CD14-positive monocyte (primary cell): Measurements from ENCODE around the gene ITGA6. TPM values are rescaled to one million over a fixed set of nuclear protein-coding genes. Genes with fewer than 3 reads are reported as not detected.

Source experiments
- DNase-seq, 3 donors: peaks; one replicate each; pipeline ENCODE4 v3.0.0-alpha.2; 2011 to 2022
- H2AFZ ChIP-seq: 2 replicates; pipeline ENCODE4 v1.6.0; 2012; ENCODE audit warnings: mild to moderate bottlenecking, low read depth, low read length, inconsistent platforms; ENCODE audit not compliant: insufficient read depth, poor library complexity, severe bottlenecking
- H3K27ac ChIP-seq, 2 donors: 1 replicate in 1 of 2; 2 replicates in 1 of 2; pipeline ENCODE4 v1.5.1; 2012 to 2013; ENCODE audit warnings: low read length in 2 of 2, control low read depth in 1 of 2, inconsistent platforms in 1 of 2, low read depth in 1 of 2, mild to moderate bottlenecking in 1 of 2
- H3K27me3 ChIP-seq, 2 donors: one replicate each; pipeline versions ENCODE4 v1.6.0 to v1.6.1; 2011 to 2013; ENCODE audit warnings: low read length in 2 of 2; ENCODE audit not compliant: control insufficient read depth in 2 of 2, insufficient read depth in 2 of 2
- H3K36me3 ChIP-seq, 2 donors: replicated peaks in 1 of 2; 1 replicate in 1 of 2; 2 replicates in 1 of 2; pipeline versions ENCODE4 v1.5.1 to v1.6.1; 2012 to 2013; ENCODE audit warnings: low read length in 2 of 2, control low read depth in 1 of 2, inconsistent platforms in 1 of 2, mild to moderate bottlenecking in 1 of 2; ENCODE audit not compliant: insufficient read depth in 2 of 2, control insufficient read depth in 1 of 2
- H3K4me1 ChIP-seq, 2 donors: 1 replicate in 1 of 2; 2 replicates in 1 of 2; pipeline versions ENCODE4 v1.5.1 to v1.6.1; 2012 to 2013; ENCODE audit warnings: low read length in 2 of 2, control low read depth in 1 of 2, inconsistent platforms in 1 of 2, mild to moderate bottlenecking in 1 of 2, moderate library complexity in 1 of 2; ENCODE audit not compliant: insufficient read depth in 2 of 2, control insufficient read depth in 1 of 2
- H3K4me2 ChIP-seq: replicated peaks from 2 replicates; pipeline ENCODE3; 2012; ENCODE audit warnings: low read length, moderate library complexity, mild to moderate bottlenecking; ENCODE audit not compliant: poor library complexity, severe bottlenecking; ENCODE audit errors: extremely low read depth
- H3K4me3 ChIP-seq, 3 experiments: fragments of 200-600 bp in 1 of 3; sonication (generic) in 1 of 3; replicated peaks in 1 of 3; 1 replicate in 2 of 3; 2 replicates in 1 of 3; pipeline ENCODE4 v1.5.1; 2011 to 2013; ENCODE audit warnings: low read length in 3 of 3, mild to moderate bottlenecking in 3 of 3, control low read depth in 2 of 3, low read depth in 2 of 3, inconsistent platforms in 1 of 3, moderate library complexity in 1 of 3
- H3K79me2 ChIP-seq: 2 replicates; pipeline ENCODE4 v1.6.0; 2012; ENCODE audit warnings: mild to moderate bottlenecking, control low read depth, inconsistent platforms, low read length, moderate library complexity; ENCODE audit not compliant: insufficient read depth
- H3K9ac ChIP-seq: 2 replicates; pipeline ENCODE4 v1.6.0; 2017; ENCODE audit warnings: low read length, mild to moderate bottlenecking; ENCODE audit not compliant: insufficient read depth, poor library complexity, severe bottlenecking
- H3K9me3 ChIP-seq, 2 donors: replicated peaks in 1 of 2; 1 replicate in 1 of 2; 2 replicates in 1 of 2; pipeline versions ENCODE4 v1.5.1 to v1.6.1; 2012 to 2013; ENCODE audit warnings: low read length in 2 of 2, control low read depth in 1 of 2; ENCODE audit not compliant: control insufficient read depth in 1 of 2, insufficient read depth in 1 of 2
- H4K20me1 ChIP-seq: 2 replicates; pipeline ENCODE4 v1.6.0; 2012; ENCODE audit warnings: mild to moderate bottlenecking, low read length, control low read depth, moderate library complexity; ENCODE audit not compliant: insufficient read depth
- H3K27ac Mint-ChIP-seq, 7 donors: one replicate each; pipeline ENCODE4 v1.8.0; 2020; ENCODE audit warnings: mild to moderate bottlenecking in 7 of 7, mixed read lengths in 7 of 7, moderate library complexity in 6 of 7, inconsistent platforms in 2 of 7
- H3K27me3 Mint-ChIP-seq, 3 donors: one replicate each; pipeline ENCODE4 v1.8.0; 2021 to 2022; ENCODE audit warnings: low read depth in 3 of 3, mild to moderate bottlenecking in 3 of 3, mixed read lengths in 3 of 3, moderate library complexity in 3 of 3, inconsistent platforms in 1 of 3
- H3K36me3 Mint-ChIP-seq, 2 donors: one replicate each; pipeline ENCODE4 v1.8.0; 2020; ENCODE audit warnings: mixed read lengths in 2 of 2, inconsistent platforms in 1 of 2, mild to moderate bottlenecking in 1 of 2
- H3K4me1 Mint-ChIP-seq: one replicate; pipeline ENCODE4 v1.8.0; 2020; ENCODE audit warnings: mild to moderate bottlenecking, mixed read lengths
- H3K4me3 Mint-ChIP-seq, 2 donors: one replicate each; pipeline ENCODE4 v1.8.0; 2020; ENCODE audit warnings: mild to moderate bottlenecking in 2 of 2, mixed read lengths in 2 of 2, moderate library complexity in 1 of 2
- H3K9me3 Mint-ChIP-seq, 7 donors: one replicate each; pipeline ENCODE4 v1.8.0; 2020 to 2022; ENCODE audit warnings: mixed read lengths in 7 of 7, mild to moderate bottlenecking in 6 of 7, moderate library complexity in 6 of 7, inconsistent platforms in 2 of 7
- intact Hi-C, 2 donors: fragments of 100-400 bp; cut with micrococcal nuclease; formaldehyde crosslinking; loops; one replicate each; pipeline versions ENCODE4 v1.15.0 to v1.15.1; 2023
- polyA plus RNA-seq, 3 donors: library from polyadenylated mRNA; depleted of rRNA in 1 of 3; unstranded in 2 of 3; stranded (reverse) in 1 of 3; fragments of 300-500 nt in 2 of 3; fragments of >200 nt in 1 of 3; fragmentation: Illumina TruSeq in 2 of 3; gene quantifications; 1 replicate in 2 of 3; 2 replicates in 1 of 3; pipeline ENCODE4 v1.2.3, GENCODE V29; 2012 to 2021
- TF ChIP-seq, protein P1 (sequence below): fragments of 200-600 bp; IDR thresholded peaks from one replicate; pipeline ENCODE4 v1.8.0; 2022; ENCODE audit warnings: antibody characterized with exemption, mild to moderate bottlenecking

ITGA6 gene
- polyA plus RNA-seq, 3 donors, result 0.01 to 0.36 (median 0.20) TPM

DNA sequence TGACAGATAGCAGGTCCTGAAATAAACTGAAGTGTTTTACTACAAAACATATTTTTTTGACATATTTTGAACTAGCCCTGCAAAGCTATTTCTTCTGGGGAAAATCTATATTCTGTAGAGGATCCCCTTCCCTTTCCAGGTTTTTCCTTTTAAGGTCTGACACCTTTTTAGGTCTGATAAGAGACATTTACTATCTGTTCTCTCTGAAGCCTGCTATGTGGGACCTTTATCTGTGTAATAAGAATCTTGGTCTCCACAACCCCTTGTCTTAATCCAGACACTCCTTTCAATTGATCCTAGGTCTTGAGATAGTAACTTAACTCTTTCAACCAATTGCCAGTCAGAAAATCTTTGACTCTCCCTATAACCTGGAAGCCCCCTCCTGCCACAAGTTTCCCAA lies 123.0 kb downstream of the ITGA6 start:
- H3K4me3 ChIP-seq, result no peak overlapping the region
- H3K27ac ChIP-seq, result no peak overlapping the region
- H3K4me2 ChIP-seq, result no peak overlapping the region
- no peak overlapping the region for H3K4me3 Mint-ChIP-seq
- no peak overlapping the region for H3K27ac Mint-ChIP-seq
- no peak overlapping the region for H2AFZ ChIP-seq
- no peak overlapping the region for H3K9ac ChIP-seq
- intact Hi-C loops, result loop anchor here in 1 of 2 donors (10.0 kb wide), 1 partner anchor 1626 kb away; the partner anchor contains the start of gene GORASP2
- H3K79me2 ChIP-seq, result no peaks in the 10 kb centered on the region
- DNase-seq, result no peak
- peaks cover 6 to 9% (median 6%) of the 10 kb centered on the region in 3 donors for H3K27me3 Mint-ChIP-seq
- H4K20me1 ChIP-seq, result no peaks in the 10 kb centered on the region
- H3K4me1 ChIP-seq, result peaks cover 6 to 8% of the 10 kb centered on the region in 2 donors
- peaks cover 13 to 25% (median 20%) of the 10 kb centered on the region in 7 donors for H3K9me3 Mint-ChIP-seq
- peaks cover 2 to 4% of the 10 kb centered on the region in 2 donors for H3K36me3 Mint-ChIP-seq
- H3K27me3 ChIP-seq, result peaks cover 0 to 8% of the 10 kb centered on the region in 2 donors
- TF ChIP-seq, protein P1, sequence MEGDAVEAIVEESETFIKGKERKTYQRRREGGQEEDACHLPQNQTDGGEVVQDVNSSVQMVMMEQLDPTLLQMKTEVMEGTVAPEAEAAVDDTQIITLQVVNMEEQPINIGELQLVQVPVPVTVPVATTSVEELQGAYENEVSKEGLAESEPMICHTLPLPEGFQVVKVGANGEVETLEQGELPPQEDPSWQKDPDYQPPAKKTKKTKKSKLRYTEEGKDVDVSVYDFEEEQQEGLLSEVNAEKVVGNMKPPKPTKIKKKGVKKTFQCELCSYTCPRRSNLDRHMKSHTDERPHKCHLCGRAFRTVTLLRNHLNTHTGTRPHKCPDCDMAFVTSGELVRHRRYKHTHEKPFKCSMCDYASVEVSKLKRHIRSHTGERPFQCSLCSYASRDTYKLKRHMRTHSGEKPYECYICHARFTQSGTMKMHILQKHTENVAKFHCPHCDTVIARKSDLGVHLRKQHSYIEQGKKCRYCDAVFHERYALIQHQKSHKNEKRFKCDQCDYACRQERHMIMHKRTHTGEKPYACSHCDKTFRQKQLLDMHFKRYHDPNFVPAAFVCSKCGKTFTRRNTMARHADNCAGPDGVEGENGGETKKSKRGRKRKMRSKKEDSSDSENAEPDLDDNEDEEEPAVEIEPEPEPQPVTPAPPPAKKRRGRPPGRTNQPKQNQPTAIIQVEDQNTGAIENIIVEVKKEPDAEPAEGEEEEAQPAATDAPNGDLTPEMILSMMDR, result no peak
- H3K9me3 ChIP-seq, result peaks cover 7 to 18% of the 10 kb centered on the region in 2 donors
- H3K4me1 Mint-ChIP-seq, result peaks cover 13% of the 10 kb centered on the region
- no peaks in the 10 kb centered on the region for H3K36me3 ChIP-seq

DNA sequence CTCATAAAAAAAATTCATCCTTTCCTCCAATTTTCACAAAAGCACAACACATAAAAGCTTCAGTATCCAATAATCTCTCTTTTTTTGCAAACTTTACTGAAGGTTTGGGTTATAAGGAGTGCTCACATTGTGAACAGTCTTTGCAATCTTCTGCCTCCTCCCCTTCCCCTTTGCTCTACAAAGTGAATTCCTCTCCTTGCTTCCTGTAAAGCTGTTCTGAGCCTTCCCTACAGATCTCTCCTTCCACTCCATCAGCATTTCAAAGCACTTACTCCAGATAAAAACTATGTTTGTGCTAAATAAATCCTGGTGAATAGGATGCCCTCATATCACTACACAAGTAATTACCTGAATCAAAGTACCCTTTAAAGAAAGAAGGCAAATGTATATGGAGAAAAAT lies 123.9 kb downstream of the ITGA6 start:
- Mint-ChIP-seq H3K27ac (no peak overlapping the region), H3K27me3 (peaks cover 6 to 9% (median 6%) of the 10 kb centered on the region in 3 donors), H3K4me3 (no peak overlapping the region), H3K4me1 (peaks cover 14% of the 10 kb centered on the region), H3K36me3 (peaks cover 2 to 4% of the 10 kb centered on the region in 2 donors), H3K9me3 (peaks cover 13 to 23% (median 20%) of the 10 kb centered on the region in 7 donors)
- Histone ChIP-seq H3K4me1 (peaks cover 6 to 9% of the 10 kb centered on the region in 2 donors), H3K9me3 (peaks cover 7 to 18% of the 10 kb centered on the region in 2 donors), H3K4me2 (no peak overlapping the region), H3K9ac (no peak overlapping the region), H2AFZ (no peak overlapping the region), H3K27ac (no peak overlapping the region), H4K20me1 (no peaks in the 10 kb centered on the region), H3K27me3 (peaks cover 0 to 8% of the 10 kb centered on the region in 2 donors), H3K36me3 (no peaks in the 10 kb centered on the region), H3K79me2 (no peaks in the 10 kb centered on the region), H3K4me3 (no peak overlapping the region)
- no peak for DNase-seq
- intact Hi-C loops, result loop anchor here in 1 of 2 donors (10.0 kb wide), 1 partner anchor 1626 kb away; the partner anchor contains the start of gene GORASP2
- TF ChIP-seq, protein P1, result no peak
